Activated CD4-positive, alpha-beta T cell treated with anti-CD3 and anti-CD28 coated beads, Interleukin-2, amount 10 ng/mL, durations not matched to agents 24 days and 14 days (primary cell): ENCODE measurements around the gene INTS11. TPM values are rescaled to one million over a fixed set of nuclear protein-coding genes. Genes with fewer than 3 reads are reported as not detected.

ENCODE experiments used
- DNase-seq: peaks from one replicate; pipeline ENCODE4 v3.0.0; 2022
- H3K27ac Mint-ChIP-seq: one replicate; pipeline ENCODE4 v1.8.0; 2022; ENCODE audit warnings: mild to moderate bottlenecking, mixed read lengths
- H3K27me3 Mint-ChIP-seq: one replicate; pipeline ENCODE4 v1.8.0; 2022; ENCODE audit warnings: mixed read lengths
- H3K36me3 Mint-ChIP-seq: one replicate; pipeline ENCODE4 v1.8.0; 2022; ENCODE audit warnings: low read depth, mild to moderate bottlenecking, mixed read lengths
- H3K4me1 Mint-ChIP-seq: one replicate; pipeline ENCODE4 v1.8.0; 2021; ENCODE audit warnings: mixed read lengths
- H3K4me3 Mint-ChIP-seq: one replicate; pipeline ENCODE4 v1.8.0; 2022; ENCODE audit warnings: mild to moderate bottlenecking, moderate library complexity, mixed read lengths
- H3K9me3 Mint-ChIP-seq: one replicate; pipeline ENCODE4 v1.8.0; 2021; ENCODE audit warnings: mixed read lengths
- intact Hi-C: fragments of 100-400 bp; cut with micrococcal nuclease; formaldehyde crosslinking; loops from one replicate; pipeline ENCODE4 v1.15.1; 2023
- total RNA-seq: library from RNA; stranded (reverse); gene quantifications from 2 replicates; pipeline ENCODE4 v1.2.3, GENCODE V29; 2022

INTS11 gene
- total RNA-seq, 1 donor from 2014 or later, result 145 TPM

GRCh38 chr1:1305300-1306069, 19.0 kb downstream of the INTS11 start:
- peaks cover 18% of the 10 kb centered on the region for H3K4me1 Mint-ChIP-seq
- H3K4me3 Mint-ChIP-seq, result peak overlapping the region; percentile 88
- no peaks in the 10 kb centered on the region for H3K27me3 Mint-ChIP-seq
- intact Hi-C loops, result loop anchor here (5.0 kb wide), 2 partner anchors 98 to 248 kb away; partner anchors contain the start of gene TNFRSF18
- H3K36me3 Mint-ChIP-seq, result peaks cover 3% of the 10 kb centered on the region
- peak overlapping the region; percentile 87 for H3K27ac Mint-ChIP-seq
- DNase-seq, result peak; percentile 91
- no peaks in the 10 kb centered on the region for H3K9me3 Mint-ChIP-seq

GRCh38 chr1:1304331-1305299, 19.8 kb downstream of the INTS11 start:
- intact Hi-C loops, result loop anchor here (5.0 kb wide), 2 partner anchors 97 to 247 kb away; partner anchors contain the start of gene TNFRSF18
- no peak overlapping the region for H3K27ac Mint-ChIP-seq

GRCh38 chr1:1303736-1304135, 20.7 kb downstream of the INTS11 start:
- intact Hi-C loops, result no loop called here
- Mint-ChIP-seq H3K36me3 (no peaks in the 10 kb centered on the region), H3K27ac (no peak overlapping the region), H3K9me3 (no peaks in the 10 kb centered on the region), H3K4me1 (peaks cover 18% of the 10 kb centered on the region), H3K4me3 (no peak overlapping the region), H3K27me3 (no peaks in the 10 kb centered on the region)
- no peak for DNase-seq

More at GRCh38 chr1:1304331-1305299, 19.8 kb downstream of the INTS11 start:
- H3K4me3 Mint-ChIP-seq, result peak overlapping the region; percentile 88
- H3K9me3 Mint-ChIP-seq, result no peaks in the 10 kb centered on the region
- no peak for DNase-seq
- H3K27me3 Mint-ChIP-seq, result no peaks in the 10 kb centered on the region
- H3K36me3 Mint-ChIP-seq, result peaks cover 3% of the 10 kb centered on the region
- peaks cover 18% of the 10 kb centered on the region for H3K4me1 Mint-ChIP-seq

- Mint-ChIP-seq H3K9me3 (no peaks in the 10 kb centered on the region), H3K4me1 (peaks cover 18% of the 10 kb centered on the region), H3K27me3 (no peaks in the 10 kb centered on the region), H3K4me3 (no peak overlapping the region), H3K36me3 (no peaks in the 10 kb centered on the region), H3K27ac (no peak overlapping the region)
- intact Hi-C loops, result no loop called here
- no peak for DNase-seq
These were observed 21.4 kb downstream of the INTS11 start for GRCh38 chr1:1302951-1303509.

GRCh38 chr1:1302006-1302430, 22.4 kb downstream of the INTS11 start:
- Mint-ChIP-seq H3K4me1 (peaks cover 16% of the 10 kb centered on the region), H3K27ac (no peak overlapping the region), H3K36me3 (no peaks in the 10 kb centered on the region), H3K27me3 (no peaks in the 10 kb centered on the region), H3K4me3 (no peak overlapping the region), H3K9me3 (no peaks in the 10 kb centered on the region)
- intact Hi-C loops, result no loop called here
- DNase-seq, result peak; percentile 73

GRCh38 chr1:1300352-1300739, 24.1 kb downstream of the INTS11 start:
- H3K9me3 Mint-ChIP-seq, result no peaks in the 10 kb centered on the region
- H3K27me3 Mint-ChIP-seq, result no peaks in the 10 kb centered on the region
- H3K36me3 Mint-ChIP-seq, result no peaks in the 10 kb centered on the region
- DNase-seq, result no peak
- intact Hi-C loops, result no loop called here
- no peak overlapping the region for H3K27ac Mint-ChIP-seq
- H3K4me3 Mint-ChIP-seq, result no peak overlapping the region
- peaks cover 2% of the 10 kb centered on the region for H3K4me1 Mint-ChIP-seq

- Mint-ChIP-seq H3K4me1 (no peaks in the 10 kb centered on the region), H3K27ac (no peak overlapping the region), H3K9me3 (no peaks in the 10 kb centered on the region), H3K27me3 (no peaks in the 10 kb centered on the region), H3K4me3 (no peak overlapping the region), H3K36me3 (peaks cover 2% of the 10 kb centered on the region)
- peak; percentile 75 for DNase-seq
- intact Hi-C loops, result no loop called here
These were observed 24.6 kb downstream of the INTS11 start for GRCh38 chr1:1299686-1300351.

GRCh38 chr1:1298861-1299685, 25.4 kb downstream of the INTS11 start:
- intact Hi-C loops, result no loop called here
- no peak overlapping the region for H3K4me3 Mint-ChIP-seq
- no peaks in the 10 kb centered on the region for H3K4me1 Mint-ChIP-seq
- no peak for DNase-seq
- H3K27me3 Mint-ChIP-seq, result no peaks in the 10 kb centered on the region
- peaks cover 2% of the 10 kb centered on the region for H3K36me3 Mint-ChIP-seq
- H3K9me3 Mint-ChIP-seq, result no peaks in the 10 kb centered on the region
- H3K27ac Mint-ChIP-seq, result no peak overlapping the region

- peaks cover 2% of the 10 kb centered on the region for H3K36me3 Mint-ChIP-seq
- no peaks in the 10 kb centered on the region for H3K9me3 Mint-ChIP-seq
- DNase-seq, result no peak
- no peak overlapping the region for H3K4me3 Mint-ChIP-seq
- no peaks in the 10 kb centered on the region for H3K4me1 Mint-ChIP-seq
- no peaks in the 10 kb centered on the region for H3K27me3 Mint-ChIP-seq
- H3K27ac Mint-ChIP-seq, result no peak overlapping the region
- intact Hi-C loops, result no loop called here
These were observed 26.5 kb downstream of the INTS11 start for GRCh38 chr1:1297802-1298424.

- Mint-ChIP-seq H3K4me3 (no peak overlapping the region), H3K4me1 (peaks cover 3% of the 10 kb centered on the region), H3K9me3 (no peaks in the 10 kb centered on the region), H3K27ac (no peak overlapping the region), H3K36me3 (peaks cover 2% of the 10 kb centered on the region), H3K27me3 (no peaks in the 10 kb centered on the region)
- no peak for DNase-seq
- intact Hi-C loops, result no loop called here
These were observed 28.1 kb downstream of the INTS11 start for GRCh38 chr1:1296070-1297061.

GRCh38 chr1:1295154-1295923, 29.1 kb downstream of the INTS11 start:
- Mint-ChIP-seq H3K27me3 (no peaks in the 10 kb centered on the region), H3K4me1 (peaks cover 3% of the 10 kb centered on the region), H3K9me3 (no peaks in the 10 kb centered on the region), H3K36me3 (peaks cover 2% of the 10 kb centered on the region), H3K4me3 (no peak overlapping the region), H3K27ac (no peak overlapping the region)
- intact Hi-C loops, result no loop called here
- no peak for DNase-seq
